ENCODE data around the gene DGKD. TPM values are rescaled to one million over a fixed set of nuclear protein-coding genes. Genes with fewer than 3 reads are reported as not detected.

The DGKD gene
- total RNA-seq, 1 donor, result 16.0 TPM

- TF ChIP-seq, protein P1, sequence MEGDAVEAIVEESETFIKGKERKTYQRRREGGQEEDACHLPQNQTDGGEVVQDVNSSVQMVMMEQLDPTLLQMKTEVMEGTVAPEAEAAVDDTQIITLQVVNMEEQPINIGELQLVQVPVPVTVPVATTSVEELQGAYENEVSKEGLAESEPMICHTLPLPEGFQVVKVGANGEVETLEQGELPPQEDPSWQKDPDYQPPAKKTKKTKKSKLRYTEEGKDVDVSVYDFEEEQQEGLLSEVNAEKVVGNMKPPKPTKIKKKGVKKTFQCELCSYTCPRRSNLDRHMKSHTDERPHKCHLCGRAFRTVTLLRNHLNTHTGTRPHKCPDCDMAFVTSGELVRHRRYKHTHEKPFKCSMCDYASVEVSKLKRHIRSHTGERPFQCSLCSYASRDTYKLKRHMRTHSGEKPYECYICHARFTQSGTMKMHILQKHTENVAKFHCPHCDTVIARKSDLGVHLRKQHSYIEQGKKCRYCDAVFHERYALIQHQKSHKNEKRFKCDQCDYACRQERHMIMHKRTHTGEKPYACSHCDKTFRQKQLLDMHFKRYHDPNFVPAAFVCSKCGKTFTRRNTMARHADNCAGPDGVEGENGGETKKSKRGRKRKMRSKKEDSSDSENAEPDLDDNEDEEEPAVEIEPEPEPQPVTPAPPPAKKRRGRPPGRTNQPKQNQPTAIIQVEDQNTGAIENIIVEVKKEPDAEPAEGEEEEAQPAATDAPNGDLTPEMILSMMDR (IDR thresholded peaks at IDR 0.05; ENCODE audit: insufficient read depth, low read depth, low read length), result no peak
- DNase-seq (ENCODE audit: low read depth), result no peak
These were observed 108.0 kb downstream of the DGKD start for GRCh38 chr2:233462202-233462785.

GRCh38 chr2:233462826-233463470 is 108.7 kb downstream of the DGKD start:
- no peak overlapping the region for H3K4me3 ChIP-seq (ENCODE audit: low read depth, low read length)
- no peak for DNase-seq (ENCODE audit: low read depth)
- TF ChIP-seq, protein P1 (IDR thresholded peaks at IDR 0.05; ENCODE audit: insufficient read depth, low read depth, low read length), result no peak

More at GRCh38 chr2:233462202-233462785, 108.0 kb downstream of the DGKD start:
- no peak overlapping the region for H3K4me3 ChIP-seq (ENCODE audit: low read depth, low read length)

- no peak for DNase-seq (ENCODE audit: low read depth)
- no peak overlapping the region for H3K4me3 ChIP-seq (ENCODE audit: low read depth, low read length)
- TF ChIP-seq, protein P1 (IDR thresholded peaks at IDR 0.05; ENCODE audit: insufficient read depth, low read depth, low read length), result no peak
These were observed 109.3 kb downstream of the DGKD start for GRCh38 chr2:233463586-233463985.

DNA sequence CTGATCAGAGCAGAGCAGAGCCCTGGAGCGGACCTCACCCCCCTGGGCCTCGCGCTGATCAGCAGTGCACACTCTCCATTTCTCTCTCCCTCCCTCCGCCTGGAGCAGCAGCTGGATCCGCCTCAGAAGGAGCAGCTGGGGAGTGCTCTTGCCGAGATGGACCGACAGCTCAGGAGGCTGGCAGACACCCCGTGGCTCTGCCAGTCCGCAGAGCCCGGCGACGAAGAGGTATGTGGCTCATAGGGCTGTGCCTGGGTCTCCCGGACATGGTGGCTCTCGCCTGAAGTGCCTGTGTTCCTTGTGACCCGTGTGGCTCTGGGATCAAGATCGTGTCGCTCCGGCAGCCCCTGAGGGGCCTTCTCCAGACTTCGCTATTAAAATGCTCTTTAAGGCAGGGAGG is 109.8 kb downstream of the DGKD start:
- no peak for DNase-seq (ENCODE audit: low read depth)
- no peak overlapping the region for H3K4me3 ChIP-seq (ENCODE audit: low read depth, low read length)
- TF ChIP-seq, protein P1 (IDR thresholded peaks at IDR 0.05; ENCODE audit: insufficient read depth, low read depth, low read length), result no peak

- no peak overlapping the region for H3K4me3 ChIP-seq (ENCODE audit: low read depth, low read length)
- TF ChIP-seq, protein P1 (IDR thresholded peaks at IDR 0.05; ENCODE audit: insufficient read depth, low read depth, low read length), result no peak
- no peak for DNase-seq (ENCODE audit: low read depth)
These were observed 110.4 kb downstream of the DGKD start for GRCh38 chr2:233464531-233465240.

DNA sequence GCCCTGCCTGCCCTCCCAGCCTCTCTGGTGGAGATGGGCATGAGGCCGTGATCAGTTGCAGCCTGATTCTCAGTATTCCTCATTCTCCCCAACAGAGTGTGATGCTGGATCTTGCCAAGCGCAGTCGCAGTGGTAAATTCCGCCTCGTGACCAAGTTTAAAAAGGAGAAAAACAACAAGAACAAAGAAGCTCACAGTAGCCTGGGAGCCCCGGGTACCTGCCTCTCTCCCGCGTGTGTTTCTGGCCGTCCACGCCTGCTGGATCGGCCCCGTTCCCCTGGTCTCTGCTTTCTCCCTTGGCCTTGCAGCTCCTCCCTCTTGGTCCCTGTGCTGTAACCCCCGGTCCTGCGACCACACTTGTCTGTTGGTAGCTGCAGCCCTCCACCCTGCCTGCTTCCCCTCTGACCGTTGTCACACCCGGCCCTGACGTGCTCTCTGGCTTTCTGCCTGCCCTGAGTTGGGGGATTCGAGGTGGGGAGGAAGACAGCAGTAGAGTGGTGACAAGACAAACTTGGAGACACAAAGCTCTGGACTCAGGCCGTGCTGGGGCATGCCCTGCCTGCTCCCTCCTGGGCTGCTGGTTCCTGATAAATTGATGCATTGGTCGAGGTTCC is 112.8 kb downstream of the DGKD start:
- DNase-seq (ENCODE audit: low read depth), result no peak
- H3K4me3 ChIP-seq (ENCODE audit: low read depth, low read length), result no peak overlapping the region
- TF ChIP-seq, protein P1 (IDR thresholded peaks at IDR 0.05; ENCODE audit: insufficient read depth, low read depth, low read length), result no peak
